Nephron (organoid): ENCODE measurements around the gene JMJD6.
A peak's percentile ranks its signal among the peaks of the same experiment; 100 is the strongest.

Experiments
- H3K27ac Mint-ChIP-seq, 3 experiments: 2 replicates each; pipeline ENCODE4 v1.8.0; 2020; ENCODE audit warnings: mixed read lengths in 3 of 3, mild to moderate bottlenecking in 2 of 3, moderate library complexity in 1 of 3
- H3K27me3 Mint-ChIP-seq: 2 replicates; pipeline ENCODE4 v1.8.0; 2021; ENCODE audit warnings: low read depth, mild to moderate bottlenecking, moderate library complexity, mixed read lengths
- H3K36me3 Mint-ChIP-seq: 2 replicates; pipeline ENCODE4 v1.8.0; 2020; ENCODE audit warnings: low read depth, mixed read lengths
- H3K4me1 Mint-ChIP-seq: 2 replicates; pipeline ENCODE4 v1.8.0; 2020; ENCODE audit warnings: mixed read lengths
- H3K4me3 Mint-ChIP-seq, 3 experiments: 2 replicates each; pipeline ENCODE4 v1.8.0; 2020; ENCODE audit warnings: mild to moderate bottlenecking in 3 of 3, mixed read lengths in 3 of 3, moderate library complexity in 2 of 3
- H3K9me3 Mint-ChIP-seq: 2 replicates; pipeline ENCODE4 v1.8.0; 2020; ENCODE audit warnings: mixed read lengths
- TF ChIP-seq, protein P1 (sequence below), 3 experiments: fragments of 200-600 bp; sonication (generic); IDR thresholded peaks; one replicate each; pipeline ENCODE4 v1.5.0; 2021; ENCODE audit warnings: antibody characterized with exemption in 3 of 3; ENCODE audit not compliant: unreplicated experiment in 3 of 3

JMJD6 gene

DNA sequence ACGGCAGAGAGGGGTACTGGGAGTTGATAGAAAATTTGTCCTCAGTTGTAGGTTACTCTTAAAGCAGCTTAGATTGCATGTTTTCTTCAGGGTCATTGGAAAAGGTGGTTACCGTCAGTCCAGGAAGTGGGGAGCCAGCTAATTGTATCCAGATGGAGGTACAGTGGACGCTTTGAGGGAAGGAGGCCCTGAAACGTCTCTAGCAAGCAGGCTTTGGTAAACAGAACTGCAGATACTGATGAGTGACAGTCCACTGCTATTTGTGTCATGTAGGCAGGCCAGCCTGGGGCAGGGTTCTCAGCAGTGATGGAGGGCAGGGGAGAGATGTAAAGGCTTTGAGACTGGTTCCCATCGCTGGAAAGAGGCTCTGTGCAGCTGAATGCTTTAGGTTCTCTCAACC is 52.7 kb downstream of the JMJD6 start:
- TF ChIP-seq, protein P1, sequence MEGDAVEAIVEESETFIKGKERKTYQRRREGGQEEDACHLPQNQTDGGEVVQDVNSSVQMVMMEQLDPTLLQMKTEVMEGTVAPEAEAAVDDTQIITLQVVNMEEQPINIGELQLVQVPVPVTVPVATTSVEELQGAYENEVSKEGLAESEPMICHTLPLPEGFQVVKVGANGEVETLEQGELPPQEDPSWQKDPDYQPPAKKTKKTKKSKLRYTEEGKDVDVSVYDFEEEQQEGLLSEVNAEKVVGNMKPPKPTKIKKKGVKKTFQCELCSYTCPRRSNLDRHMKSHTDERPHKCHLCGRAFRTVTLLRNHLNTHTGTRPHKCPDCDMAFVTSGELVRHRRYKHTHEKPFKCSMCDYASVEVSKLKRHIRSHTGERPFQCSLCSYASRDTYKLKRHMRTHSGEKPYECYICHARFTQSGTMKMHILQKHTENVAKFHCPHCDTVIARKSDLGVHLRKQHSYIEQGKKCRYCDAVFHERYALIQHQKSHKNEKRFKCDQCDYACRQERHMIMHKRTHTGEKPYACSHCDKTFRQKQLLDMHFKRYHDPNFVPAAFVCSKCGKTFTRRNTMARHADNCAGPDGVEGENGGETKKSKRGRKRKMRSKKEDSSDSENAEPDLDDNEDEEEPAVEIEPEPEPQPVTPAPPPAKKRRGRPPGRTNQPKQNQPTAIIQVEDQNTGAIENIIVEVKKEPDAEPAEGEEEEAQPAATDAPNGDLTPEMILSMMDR (IDR thresholded peaks at IDR 0.05; ENCODE audit: unreplicated experiment in 3 of 3), result no peak
- Mint-ChIP-seq H3K4me1 (peaks cover 28% of the 10 kb centered on the region), H3K9me3 (no peaks in the 10 kb centered on the region), H3K27me3 (no peaks in the 10 kb centered on the region), H3K27ac (peak overlapping the region; percentile 62 to 81 (median 79)), H3K36me3 (peaks cover 4% of the 10 kb centered on the region), H3K4me3 (peak overlapping the region; percentile 87 to 94 (median 94))

GRCh38 chr17:76672892-76673291 is 53.5 kb downstream of the JMJD6 start:
- Mint-ChIP-seq H3K36me3 (peaks cover 4% of the 10 kb centered on the region), H3K4me3 (peak overlapping the region; percentile 87 to 94 (median 94)), H3K9me3 (no peaks in the 10 kb centered on the region), H3K27ac (peak overlapping the region; percentile 99), H3K4me1 (peaks cover 32% of the 10 kb centered on the region), H3K27me3 (peaks cover 4% of the 10 kb centered on the region)
- TF ChIP-seq, protein P1 (IDR thresholded peaks at IDR 0.05; ENCODE audit: unreplicated experiment in 3 of 3), result no peak

- Mint-ChIP-seq H3K27ac (peak overlapping the region; percentile 99), H3K4me3 (peak overlapping the region; percentile 87 to 94 (median 94)), H3K36me3 (peaks cover 4% of the 10 kb centered on the region), H3K27me3 (peaks cover 4% of the 10 kb centered on the region), H3K9me3 (no peaks in the 10 kb centered on the region), H3K4me1 (peaks cover 36% of the 10 kb centered on the region)
- TF ChIP-seq, protein P1 (IDR thresholded peaks at IDR 0.05; ENCODE audit: unreplicated experiment in 3 of 3), result no peak
Measured at GRCh38 chr17:76672270-76672851, 54.0 kb downstream of the JMJD6 start.

- Mint-ChIP-seq H3K4me3 (peak overlapping the region; percentile 87 to 94 (median 94)), H3K27ac (peak overlapping the region; percentile 99)
- TF ChIP-seq, protein P1 (IDR thresholded peaks at IDR 0.05; ENCODE audit: unreplicated experiment in 3 of 3), result no peak
Measured at GRCh38 chr17:76671912-76672262, 54.5 kb downstream of the JMJD6 start.

DNA sequence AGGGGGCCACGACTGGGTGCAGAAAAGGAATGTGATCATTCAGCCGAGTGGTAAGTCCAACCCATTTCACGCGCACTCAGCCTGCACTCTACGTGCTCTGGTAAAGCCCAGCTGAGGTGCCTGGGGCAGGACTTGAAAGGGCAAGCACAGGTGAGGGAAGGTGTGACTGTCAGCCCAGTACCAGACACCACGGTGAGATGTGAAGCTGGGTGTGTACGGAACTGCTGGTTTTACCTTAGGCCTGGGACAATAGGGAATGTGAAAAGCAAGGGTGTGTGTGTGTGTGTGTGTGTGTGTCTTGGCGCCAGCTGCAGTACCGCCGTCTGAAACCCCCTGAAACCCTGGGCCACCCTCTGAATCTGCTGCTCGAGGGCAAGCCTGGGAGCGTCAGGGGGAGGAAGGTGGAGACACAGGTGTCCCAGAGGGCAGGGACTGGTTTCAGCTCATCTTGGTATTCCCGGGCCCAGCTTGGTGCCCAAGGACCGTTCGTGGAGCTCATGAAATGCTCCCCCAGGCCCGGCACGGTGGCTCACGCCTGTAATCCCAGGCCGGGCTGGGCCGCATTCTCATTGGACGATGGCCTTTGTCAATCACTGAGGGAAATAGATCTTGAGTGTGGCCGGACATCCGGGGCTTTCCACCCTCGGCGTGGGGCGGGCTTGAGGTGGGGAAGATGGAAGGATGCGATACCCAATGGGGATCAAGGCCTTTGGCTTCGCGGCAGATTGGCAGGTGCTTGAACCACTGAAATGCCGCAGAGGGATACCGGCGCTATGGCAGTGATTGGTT is 55.1 kb downstream of the JMJD6 start:
- H3K27ac Mint-ChIP-seq, result peak overlapping the region; percentile 99
- H3K9me3 Mint-ChIP-seq, result no peaks in the 10 kb centered on the region
- peaks cover 4% of the 10 kb centered on the region for H3K27me3 Mint-ChIP-seq
- H3K4me1 Mint-ChIP-seq, result peaks cover 40% of the 10 kb centered on the region
- TF ChIP-seq, protein P1 (IDR thresholded peaks at IDR 0.05; ENCODE audit: unreplicated experiment in 3 of 3), result no peak
- H3K4me3 Mint-ChIP-seq, result peak overlapping the region; percentile 87 to 94 (median 94)
- H3K36me3 Mint-ChIP-seq, result peaks cover 4% of the 10 kb centered on the region

More at GRCh38 chr17:76671912-76672262, 54.5 kb downstream of the JMJD6 start:
- no peaks in the 10 kb centered on the region for H3K9me3 Mint-ChIP-seq
- peaks cover 4% of the 10 kb centered on the region for H3K36me3 Mint-ChIP-seq
- peaks cover 40% of the 10 kb centered on the region for H3K4me1 Mint-ChIP-seq
- peaks cover 4% of the 10 kb centered on the region for H3K27me3 Mint-ChIP-seq
